GM18511 (cell line): ENCODE results near the gene DCHS2.
A peak's percentile ranks its signal among the peaks of the same experiment; 100 is the strongest.

Experiments
- ATAC-seq: cut with Tn5 transposase; IDR thresholded peaks from one replicate; pipeline ENCODE4 v1.9.1; 2021; ENCODE audit warnings: mild to moderate bottlenecking, moderate library complexity; ENCODE audit not compliant: unreplicated experiment

The DCHS2 gene

DNA sequence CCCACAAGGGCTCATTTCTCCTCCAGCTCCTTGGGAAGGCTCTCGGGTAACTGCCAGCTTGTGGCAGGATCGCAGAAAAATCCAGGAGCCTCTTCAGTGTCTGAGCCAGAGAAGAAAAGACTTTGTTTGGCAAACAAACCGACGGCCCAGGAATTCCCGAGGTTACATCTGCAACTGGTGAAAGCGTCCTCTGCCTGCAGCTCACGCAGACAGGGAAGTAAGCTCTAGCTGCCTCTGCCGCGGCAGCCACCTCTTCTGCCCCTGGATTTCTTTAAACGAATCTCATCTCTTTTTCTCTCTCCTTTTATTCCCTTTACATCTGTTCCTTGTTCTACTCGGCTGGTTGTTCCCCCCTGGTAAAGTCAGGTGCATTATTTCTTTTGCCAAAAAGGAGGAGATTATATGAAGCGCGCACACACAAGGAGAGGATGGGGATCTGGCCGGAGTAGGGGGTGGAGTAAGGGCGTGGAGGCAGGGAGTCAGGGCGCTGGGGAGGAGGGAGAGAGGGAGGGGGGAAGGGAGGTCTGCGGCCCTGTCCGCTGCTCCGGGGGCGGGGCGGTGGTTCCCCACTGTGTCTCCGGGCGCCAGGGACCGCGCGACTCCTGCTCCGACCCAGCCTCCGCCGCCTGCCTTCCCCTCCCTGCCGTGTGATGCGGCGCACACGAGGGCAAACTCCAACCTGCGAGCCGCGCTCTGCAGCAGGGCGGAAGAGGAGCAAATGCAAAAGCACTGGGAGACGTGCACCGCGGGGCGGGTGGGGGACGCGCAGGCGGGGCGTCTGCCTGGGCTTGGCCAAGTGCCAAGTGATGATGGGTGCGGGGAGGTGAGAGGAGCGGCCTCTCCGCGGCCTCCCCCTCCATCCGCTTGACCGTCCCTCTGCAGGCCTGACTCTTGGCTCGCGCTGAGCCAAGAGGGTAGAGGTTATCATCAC is at the start of gene DCHS2:
TSS of gene DCHS2 (minus strand) at position 459 of the 931 bp plus-strand sequence. CDS start at position 15, 444 bp downstream.
- ATAC-seq: peak; percentile 73

GRCh38 chr4:154534296-154534695 is 42.7 kb upstream of the DCHS2 start:
- ATAC-seq: no peak

DNA sequence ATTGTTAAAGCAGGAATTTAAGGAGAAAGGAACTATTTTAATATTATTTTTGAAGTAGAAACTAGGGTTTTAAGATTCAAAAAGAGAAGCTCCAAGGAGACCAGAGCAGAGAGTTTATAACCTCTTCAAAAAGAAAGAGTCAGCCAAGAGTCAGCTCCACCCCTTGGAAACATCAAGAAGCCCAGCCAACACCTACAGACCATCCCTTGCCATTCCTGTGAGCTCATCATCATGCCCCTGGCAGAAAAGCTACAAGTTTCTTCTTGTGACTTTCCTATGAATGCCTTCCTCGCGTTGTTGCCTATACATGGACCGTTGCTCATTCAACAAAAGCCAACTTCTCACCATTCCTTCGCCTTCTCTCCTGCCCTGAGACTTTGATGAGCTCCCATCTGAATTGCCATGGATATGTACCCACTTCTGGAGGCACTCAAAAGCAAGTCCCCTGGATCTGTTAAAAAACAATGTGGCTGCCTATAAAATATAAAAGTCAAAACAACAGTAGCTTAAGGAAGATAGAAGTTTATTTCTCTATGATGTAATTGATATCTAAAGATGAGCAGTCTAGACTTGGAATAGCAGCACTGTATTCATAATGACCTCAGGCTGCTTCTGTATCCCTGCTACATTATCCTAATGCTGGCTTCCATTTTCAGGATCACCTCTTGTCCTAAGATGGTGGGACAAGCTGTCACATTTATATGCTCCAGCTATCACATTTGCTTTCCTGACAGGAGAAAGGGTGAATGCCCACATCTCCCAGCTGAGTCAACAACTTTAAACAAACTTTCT is 38.3 kb upstream of the DCHS2 start:
- no peak for ATAC-seq

DNA sequence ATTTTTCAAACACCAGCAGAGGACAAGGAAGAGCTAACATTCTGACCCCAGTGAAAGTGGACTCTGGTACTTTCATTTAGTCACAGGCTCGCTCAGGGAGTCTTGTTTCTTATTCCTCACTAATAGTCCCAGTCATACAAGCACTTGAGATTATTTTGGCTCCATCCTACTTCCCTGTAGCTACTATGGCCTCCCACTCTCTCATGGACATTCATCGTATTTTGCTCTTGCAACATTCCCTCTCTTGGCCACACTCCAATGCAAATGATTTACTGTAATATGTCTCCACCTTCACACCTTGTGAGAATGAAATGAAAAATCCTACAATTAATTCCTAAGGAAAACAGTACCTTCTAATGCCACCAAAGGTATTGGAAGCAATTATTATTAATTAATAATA is 37.3 kb upstream of the DCHS2 start:
- no peak for ATAC-seq

DNA sequence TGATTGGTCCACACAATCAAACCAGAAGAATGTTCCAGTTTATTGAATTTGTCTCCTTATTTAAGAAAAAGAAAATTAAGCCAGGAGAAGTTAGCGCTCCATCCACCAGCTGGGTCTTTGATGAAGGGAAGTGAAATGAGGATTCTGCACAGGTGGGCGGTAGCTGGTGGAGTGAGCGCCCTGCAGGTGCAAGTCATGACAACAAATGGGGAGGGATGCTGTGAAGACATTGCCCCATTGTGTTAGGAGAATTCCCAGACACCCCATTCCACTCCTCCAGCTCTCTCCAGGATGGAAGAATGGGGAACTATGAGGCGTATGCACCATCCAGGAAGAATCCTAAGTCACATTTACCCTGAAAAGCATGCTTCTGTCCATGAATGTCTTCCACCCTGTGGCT is 35.7 kb upstream of the DCHS2 start:
- ATAC-seq: no peak

DNA sequence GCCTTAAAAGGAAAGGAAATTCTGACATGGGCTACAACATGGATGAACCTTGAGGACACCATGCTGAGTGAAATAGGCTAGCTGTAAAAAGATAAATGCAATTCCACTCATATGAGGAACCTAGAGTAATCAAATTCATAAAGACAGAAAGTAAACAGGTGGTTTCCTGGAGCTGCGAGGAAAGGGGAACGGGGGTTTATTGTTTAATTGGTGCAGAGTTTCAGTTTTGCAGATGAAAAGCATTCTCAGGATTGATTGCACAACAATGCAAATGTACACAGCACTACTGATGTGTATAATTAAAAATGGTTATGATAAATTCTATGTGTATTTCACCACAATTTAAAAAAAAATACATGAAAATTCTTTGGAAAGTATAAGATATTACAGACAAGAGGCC is 34.6 kb upstream of the DCHS2 start:
- ATAC-seq: peak; percentile 62

DNA sequence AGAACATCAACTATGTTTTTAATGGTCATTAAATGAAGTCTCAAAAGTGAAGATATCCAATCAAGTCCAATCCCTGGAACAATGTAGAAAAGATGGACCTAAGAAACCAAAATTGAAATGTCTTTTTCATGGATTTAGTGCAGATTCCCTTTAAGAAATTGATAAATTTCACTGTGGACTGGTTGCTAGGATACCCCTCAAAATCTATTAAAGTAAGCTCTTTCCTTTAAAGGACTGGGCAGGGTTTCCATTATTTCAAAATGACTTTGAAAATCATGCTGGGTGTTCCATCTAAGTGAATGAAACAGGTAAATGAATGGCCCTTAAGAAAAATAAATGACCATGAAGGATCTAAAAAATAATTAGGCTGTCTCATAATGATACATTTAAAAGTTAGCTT is 30.0 kb upstream of the DCHS2 start:
- no peak for ATAC-seq

GRCh38 chr4:154519214-154519613 is 27.6 kb upstream of the DCHS2 start:
- ATAC-seq: no peak

- no peak for ATAC-seq
These were observed 26.0 kb upstream of the DCHS2 start for GRCh38 chr4:154517591-154517990.

DNA sequence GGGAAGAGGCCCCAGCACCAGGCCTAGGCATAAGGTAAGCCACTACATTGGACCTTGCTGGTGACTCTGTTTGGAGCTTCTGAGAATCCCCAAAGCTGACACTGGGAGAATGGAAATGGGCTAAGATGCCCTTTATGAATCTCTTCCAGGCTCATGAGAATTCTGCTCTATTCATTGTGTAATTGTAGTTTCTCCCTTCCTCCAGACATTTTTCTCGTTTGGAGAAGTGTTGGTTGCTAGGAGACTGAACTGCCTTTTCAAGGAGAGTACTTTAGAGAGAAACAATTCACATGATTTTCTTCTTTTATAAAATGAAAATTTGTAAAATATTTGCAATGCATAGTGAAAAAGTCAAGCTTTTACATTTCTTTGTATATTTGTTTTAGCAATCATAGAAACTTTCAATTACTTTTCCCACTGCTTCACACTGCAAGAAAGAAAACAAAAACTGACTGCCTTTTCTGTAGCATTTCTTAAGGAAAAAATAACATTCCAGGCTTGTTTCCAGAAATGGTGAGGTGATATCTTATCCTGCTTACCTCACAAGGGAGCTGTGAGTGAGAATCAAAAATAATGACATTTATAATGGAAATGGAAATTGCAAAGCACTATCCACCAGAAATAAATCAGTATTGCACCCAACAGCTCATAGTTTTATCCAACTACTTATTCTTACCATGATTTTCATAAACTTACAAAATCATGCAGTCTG is 24.9 kb upstream of the DCHS2 start:
- ATAC-seq: no peak

- no peak for ATAC-seq
These were observed 20.4 kb upstream of the DCHS2 start for GRCh38 chr4:154511981-154512380.

GRCh38 chr4:154511548-154511947 is 19.9 kb upstream of the DCHS2 start:
- no peak for ATAC-seq

GRCh38 chr4:154507156-154507555 is 15.6 kb upstream of the DCHS2 start:
- no peak for ATAC-seq

GRCh38 chr4:154506253-154506652 is 14.7 kb upstream of the DCHS2 start:
- ATAC-seq: peak; percentile 76

DNA sequence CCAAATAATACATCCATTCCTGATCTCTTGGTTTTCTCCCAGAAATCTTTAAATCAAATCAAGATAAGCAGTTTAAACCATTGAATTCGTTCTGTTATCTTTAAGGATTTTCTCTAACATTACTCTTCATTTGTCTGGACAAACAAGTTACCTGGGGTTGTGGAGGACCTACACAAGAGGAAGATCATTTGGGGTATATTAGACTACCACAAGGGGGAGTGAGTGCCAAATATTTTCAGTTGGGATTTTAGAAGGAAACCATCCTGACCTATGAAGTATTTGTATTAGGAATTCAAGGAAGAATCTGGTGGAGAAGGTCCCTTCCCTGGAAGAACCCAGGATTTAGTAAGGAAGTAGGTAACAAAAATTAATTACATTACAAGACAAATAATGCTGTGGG is 12.0 kb upstream of the DCHS2 start:
- no peak for ATAC-seq

GRCh38 chr4:154502111-154502510 is 10.5 kb upstream of the DCHS2 start:
- ATAC-seq: no peak

- ATAC-seq: no peak
These were observed 6.3 kb upstream of the DCHS2 start for GRCh38 chr4:154497889-154498288.

DNA sequence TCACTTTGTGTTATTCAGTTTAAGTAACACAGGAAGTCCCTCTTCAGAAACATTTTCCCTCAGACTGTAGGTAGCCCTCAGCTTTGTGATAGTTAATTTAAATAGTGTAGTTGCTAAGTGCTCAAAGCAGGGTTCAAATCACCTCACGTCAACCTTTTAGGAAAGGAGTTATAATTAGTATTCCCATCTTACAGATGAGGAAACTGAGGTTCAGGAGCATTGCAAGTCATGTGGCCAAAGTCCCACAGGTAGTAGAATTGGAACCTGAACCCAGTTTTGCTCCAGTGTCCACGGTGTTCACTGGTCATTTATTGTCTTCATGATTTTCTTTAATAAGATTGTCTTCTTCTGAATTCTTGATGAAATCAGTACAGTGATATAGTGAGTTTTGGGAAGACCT is 4.3 kb upstream of the DCHS2 start:
- ATAC-seq: no peak

- peak; percentile 9 for ATAC-seq
These were observed 689 bp upstream of the DCHS2 start for GRCh38 chr4:154492288-154492687.

GRCh38 chr4:154490583-154491340 is 837 bp downstream of the DCHS2 start:
- peak; percentile 66 for ATAC-seq

GRCh38 chr4:154490234-154490582 is 1.4 kb downstream of the DCHS2 start:
- ATAC-seq: no peak
